HUES6 (cell line): ENCODE results near the gene CAMK1D.

ENCODE experiments used
- H3K27ac ChIP-seq: 2 replicates; pipeline ENCODE4 v1.7.0; 2013; ENCODE audit warnings: low read depth, mild to moderate bottlenecking, low read length, inconsistent platforms
- H3K27me3 ChIP-seq: 2 replicates; pipeline ENCODE4 v1.6.1; 2013; ENCODE audit warnings: low read length; ENCODE audit not compliant: control insufficient read depth, insufficient read depth
- H3K36me3 ChIP-seq: 2 replicates; pipeline ENCODE4 v1.6.1; 2013; ENCODE audit warnings: low read length; ENCODE audit not compliant: control insufficient read depth, insufficient read depth
- H3K4me1 ChIP-seq: 2 replicates; pipeline ENCODE4 v1.6.1; 2013; ENCODE audit warnings: low read length; ENCODE audit not compliant: control insufficient read depth, insufficient read depth
- H3K4me3 ChIP-seq: 2 replicates; pipeline ENCODE4 v1.5.1; 2013; ENCODE audit warnings: low read depth, low read length
- H3K9ac ChIP-seq: one replicate; pipeline ENCODE4 v1.6.1; 2013; ENCODE audit warnings: mild to moderate bottlenecking, low read length
- H3K9me3 ChIP-seq: 2 replicates; pipeline ENCODE4 v1.6.1; 2013; ENCODE audit warnings: low read depth, low read length; ENCODE audit not compliant: control insufficient read depth, insufficient read depth

CAMK1D gene

GRCh38 chr10:12340937-12341336 lies 8.4 kb upstream of the CAMK1D start:
- no peaks in the 10 kb centered on the region for H3K4me1 ChIP-seq
- no peak overlapping the region for H3K27ac ChIP-seq
- no peaks in the 10 kb centered on the region for H3K27me3 ChIP-seq
- H3K4me3 ChIP-seq: no peak overlapping the region
- no peak overlapping the region for H3K9ac ChIP-seq
- no peaks in the 10 kb centered on the region for H3K36me3 ChIP-seq
- H3K9me3 ChIP-seq: no peaks in the 10 kb centered on the region

DNA sequence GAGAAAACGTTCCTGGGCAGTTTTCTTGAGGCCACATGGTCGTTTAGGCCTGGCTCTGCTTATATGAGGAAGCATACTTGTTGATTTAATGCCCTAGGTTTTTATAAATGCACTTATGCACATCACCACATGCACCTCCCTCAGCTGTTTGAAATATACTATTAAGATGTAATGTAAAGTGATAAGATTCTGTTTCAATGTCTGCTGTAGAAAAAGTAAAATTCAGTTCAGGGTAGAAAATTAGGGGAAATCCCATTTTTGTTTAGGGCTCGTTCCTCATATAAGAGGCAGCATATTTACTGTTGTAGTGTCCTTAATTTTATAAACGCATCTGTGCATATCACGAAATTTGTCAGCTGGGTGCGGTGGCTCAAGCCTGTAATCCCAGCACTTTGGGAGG lies 7.8 kb upstream of the CAMK1D start:
- H3K9me3 ChIP-seq: no peaks in the 10 kb centered on the region
- H3K4me3 ChIP-seq: no peak overlapping the region
- H3K27ac ChIP-seq: no peak overlapping the region
- H3K36me3 ChIP-seq: no peaks in the 10 kb centered on the region
- no peaks in the 10 kb centered on the region for H3K4me1 ChIP-seq
- H3K9ac ChIP-seq: no peak overlapping the region
- 0 out of 2 replicates have a peak, but pooled peaks cover under 1% of the 10 kb centered on the region for H3K27me3 ChIP-seq

- Histone ChIP-seq H3K4me3 (no peak overlapping the region), H3K9me3 (no peaks in the 10 kb centered on the region), H3K9ac (no peak overlapping the region), H3K4me1 (peaks cover 4% of the 10 kb centered on the region; the same call in 1 of the 2 replicates), H3K27me3 (peaks cover 23% of the 10 kb centered on the region), H3K27ac (no peak overlapping the region), H3K36me3 (no peaks in the 10 kb centered on the region)
Observed at GRCh38 chr10:12344375-12345110, 4.8 kb upstream of the CAMK1D start.

DNA sequence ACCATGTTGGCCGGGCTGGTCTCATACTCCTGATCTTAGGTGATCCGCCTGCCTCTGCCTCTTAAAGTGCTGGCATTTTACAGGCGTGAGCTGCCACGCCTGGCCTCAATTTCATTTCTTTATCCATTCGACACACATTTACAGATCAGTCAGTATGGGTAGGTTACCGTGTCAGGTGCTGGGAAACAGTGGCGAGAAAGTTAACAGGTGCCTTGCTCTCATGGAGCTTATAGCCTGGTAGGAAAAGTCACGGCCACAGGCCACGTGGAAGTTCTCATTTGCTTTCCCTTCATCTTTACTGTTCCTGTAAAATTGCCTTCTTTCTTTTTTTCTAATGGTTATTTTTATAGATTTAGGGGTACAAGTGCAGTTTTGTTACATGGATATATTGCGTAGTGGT lies 2.6 kb upstream of the CAMK1D start:
- Histone ChIP-seq H3K27ac (no peak overlapping the region), H3K4me3 (no peak overlapping the region), H3K4me1 (peaks cover 17% of the 10 kb centered on the region), H3K27me3 (peaks cover 42% of the 10 kb centered on the region), H3K9ac (no peak overlapping the region), H3K36me3 (no peaks in the 10 kb centered on the region), H3K9me3 (no peaks in the 10 kb centered on the region)

- Histone ChIP-seq H3K9me3 (no peaks in the 10 kb centered on the region), H3K27ac (no peak overlapping the region), H3K9ac (peak overlapping the region; percentile 12), H3K4me3 (peak overlapping the region; percentile 64), H3K36me3 (no peaks in the 10 kb centered on the region), H3K4me1 (peaks cover 22% of the 10 kb centered on the region), H3K27me3 (peaks cover 46% of the 10 kb centered on the region)
Observed at GRCh38 chr10:12348294-12348869, 965 bp upstream of the CAMK1D start.

GRCh38 chr10:12349629-12350166 lies 351 bp downstream of the CAMK1D start:
- Histone ChIP-seq H3K4me3 (peak overlapping the region; percentile 93), H3K27me3 (peaks cover 46% of the 10 kb centered on the region), H3K9me3 (no peaks in the 10 kb centered on the region), H3K36me3 (no peaks in the 10 kb centered on the region), H3K4me1 (peaks cover 23% of the 10 kb centered on the region), H3K9ac (peak overlapping the region; percentile 53), H3K27ac (no peak overlapping the region)

DNA sequence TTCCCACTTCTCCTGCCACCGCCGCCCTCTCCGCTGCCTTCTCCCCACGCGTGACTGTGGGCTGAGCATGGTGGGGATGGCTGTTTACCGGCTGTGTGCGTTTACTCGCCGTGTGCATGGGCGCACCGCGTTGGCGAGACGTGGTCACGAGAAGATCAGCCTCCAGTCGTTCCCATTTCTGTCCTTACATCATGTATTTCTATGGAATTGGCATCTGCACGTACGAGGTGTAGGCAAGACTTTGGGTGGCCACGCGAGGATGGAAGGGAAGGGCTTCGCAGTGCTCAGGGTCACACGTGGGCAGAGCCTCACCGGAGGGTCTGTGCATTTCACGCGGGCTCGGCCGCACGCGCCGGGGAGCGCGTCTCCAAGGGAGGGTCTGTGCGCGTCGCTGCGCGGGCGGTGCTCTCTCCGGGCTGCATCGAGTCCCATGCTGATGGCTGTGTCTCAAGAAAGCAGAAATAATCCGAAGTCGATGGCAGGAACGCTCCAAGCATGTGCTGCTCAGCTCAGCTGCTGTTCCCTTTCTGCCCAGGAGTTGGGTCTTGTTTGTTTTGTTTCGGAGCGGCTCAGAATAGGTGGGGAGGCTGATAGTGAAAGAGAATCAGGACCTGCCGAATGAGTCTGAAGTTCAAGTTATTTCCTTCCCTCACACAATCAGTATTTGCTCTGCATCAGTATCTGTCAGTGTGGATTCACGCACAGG lies 973 bp downstream of the CAMK1D start:
- Histone ChIP-seq H3K9me3 (no peaks in the 10 kb centered on the region), H3K4me1 (peaks cover 23% of the 10 kb centered on the region), H3K27me3 (peaks cover 46% of the 10 kb centered on the region), H3K36me3 (no peaks in the 10 kb centered on the region), H3K9ac (peak overlapping the region; percentile 53), H3K4me3 (peak overlapping the region; percentile 93), H3K27ac (no peak overlapping the region)

DNA sequence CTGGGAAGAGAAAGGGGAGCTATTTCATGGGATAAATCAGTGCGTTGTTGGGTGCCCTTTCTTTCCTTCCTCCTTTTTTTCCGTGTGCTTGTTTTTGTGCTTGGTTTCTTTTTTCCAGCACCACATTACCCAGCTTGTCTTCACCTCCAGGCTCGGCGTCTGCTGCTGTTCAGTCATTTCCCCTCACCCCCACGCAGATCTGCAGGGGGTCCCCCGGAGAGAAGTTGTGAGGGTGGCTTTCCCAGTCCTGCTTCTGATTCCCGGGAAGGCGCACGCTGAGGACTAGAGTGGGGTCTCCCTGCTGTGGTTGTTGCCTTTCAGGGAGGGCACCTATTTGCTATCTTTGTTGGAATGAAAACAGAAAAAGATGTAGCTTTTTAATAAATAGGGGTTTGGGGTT lies 1.6 kb downstream of the CAMK1D start:
- Histone ChIP-seq H3K36me3 (no peaks in the 10 kb centered on the region), H3K9me3 (no peaks in the 10 kb centered on the region), H3K9ac (no peak overlapping the region), H3K27me3 (peaks cover 46% of the 10 kb centered on the region), H3K4me3 (peak overlapping the region; percentile 93), H3K4me1 (peaks cover 23% of the 10 kb centered on the region), H3K27ac (no peak overlapping the region)

DNA sequence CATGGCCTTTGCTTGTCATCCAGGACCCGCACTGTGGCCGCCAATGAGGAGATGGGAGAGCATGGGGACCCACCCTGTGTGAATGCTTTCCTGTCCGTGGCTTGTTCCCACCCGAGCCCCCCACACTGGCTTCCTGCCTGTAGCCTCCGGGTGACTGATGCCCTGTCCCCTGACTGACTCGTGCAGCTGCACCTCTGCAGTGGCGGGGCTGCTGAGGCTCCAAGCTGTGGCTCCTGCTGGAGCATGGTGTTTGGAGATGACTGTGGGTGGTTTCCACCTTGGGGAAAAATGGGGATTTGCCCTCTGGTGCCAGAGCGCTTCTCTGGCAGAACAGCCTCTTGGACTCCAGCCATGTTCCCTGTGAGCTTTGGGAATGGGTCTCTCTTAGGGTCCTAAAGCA lies 2.1 kb downstream of the CAMK1D start:
- H3K9ac ChIP-seq: no peak overlapping the region
- no peak overlapping the region for H3K27ac ChIP-seq
- H3K36me3 ChIP-seq: no peaks in the 10 kb centered on the region
- H3K27me3 ChIP-seq: peaks cover 46% of the 10 kb centered on the region
- H3K4me3 ChIP-seq: no peak overlapping the region
- H3K9me3 ChIP-seq: no peaks in the 10 kb centered on the region
- peaks cover 23% of the 10 kb centered on the region for H3K4me1 ChIP-seq

GRCh38 chr10:12351889-12352288 lies 2.5 kb downstream of the CAMK1D start:
- Histone ChIP-seq H3K4me3 (no peak overlapping the region), H3K9ac (no peak overlapping the region), H3K27ac (no peak overlapping the region)

More at GRCh38 chr10:12351889-12352288, 2.5 kb downstream of the CAMK1D start:
- Histone ChIP-seq H3K4me1 (peaks cover 23% of the 10 kb centered on the region), H3K36me3 (no peaks in the 10 kb centered on the region), H3K9me3 (no peaks in the 10 kb centered on the region), H3K27me3 (peaks cover 42% of the 10 kb centered on the region)
